ENCODE results near the gene AK1.

- no peak for TF ChIP-seq POLR2A (IDR thresholded peaks at IDR 0.05)
- TF ChIP-seq CTCF (IDR thresholded peaks at IDR 0.05), result no peak
These were observed 22.5 kb downstream of the AK1 start for GRCh38 chr9:127854960-127855359.

Measured in adrenal gland (tissue), 5 donors.